Measurements from ENCODE around the gene C19orf67.
A peak's percentile ranks its signal among the peaks of the same experiment; 100 is the strongest.

The C19orf67 gene

GRCh38 chr19:14080887-14081796, 4.4 kb downstream of the C19orf67 start:
- ATAC-seq (peak; percentile 94), DNase-seq (ENCODE audit: low spot score in 2 of 2) (peak; percentile 98 to 100)
- Mint-ChIP-seq H3K9me3 (no peaks in the 10 kb centered on the region), H3K4me1 (peaks cover 13% of the 10 kb centered on the region), H3K27ac (peak overlapping the region; percentile 96), H3K4me3 (peak overlapping the region; percentile 91), H3K36me3 (peaks cover 9% of the 10 kb centered on the region)

DNA sequence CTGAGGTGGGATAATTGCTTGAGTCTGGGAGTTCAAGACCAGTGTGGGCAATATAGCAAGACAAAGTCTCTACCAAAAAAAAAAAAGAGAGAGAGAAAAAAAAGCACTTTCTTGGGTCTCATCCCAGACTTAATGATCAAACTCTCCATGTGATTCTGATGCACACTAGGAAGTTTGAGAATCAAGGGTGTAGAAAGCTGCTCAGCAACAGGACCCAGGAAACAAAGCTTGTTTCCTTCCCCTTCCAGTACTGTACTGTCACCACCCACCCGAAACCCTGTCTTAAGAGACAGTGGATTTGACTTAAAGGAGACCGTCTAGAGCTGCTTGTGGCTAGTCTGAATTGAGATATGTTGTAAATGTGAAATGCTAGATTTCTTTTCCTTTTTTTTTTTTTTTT, 7.2 kb downstream of the C19orf67 start:
- no peak overlapping the region for H3K27ac Mint-ChIP-seq
- ATAC-seq = no peak
- peaks cover 27% of the 10 kb centered on the region for H3K4me1 Mint-ChIP-seq
- peaks cover 14% of the 10 kb centered on the region for H3K36me3 Mint-ChIP-seq
- no peak overlapping the region for H3K4me3 Mint-ChIP-seq
- no peaks in the 10 kb centered on the region for H3K9me3 Mint-ChIP-seq
- no peak for DNase-seq (ENCODE audit: low spot score in 2 of 2)

- peak overlapping the region; percentile 98 for H3K4me3 Mint-ChIP-seq
- H3K4me1 Mint-ChIP-seq = peaks cover 13% of the 10 kb centered on the region
- DNase-seq (ENCODE audit: low spot score in 2 of 2) (peak; percentile 15 to 63), ATAC-seq (peak; percentile 5)
- H3K36me3 Mint-ChIP-seq = peaks cover 5% of the 10 kb centered on the region
- no peaks in the 10 kb centered on the region for H3K9me3 Mint-ChIP-seq
- H3K27ac Mint-ChIP-seq = peak overlapping the region; percentile 89
These were observed 11.4 kb downstream of the C19orf67 start for GRCh38 chr19:14073925-14074838.

DNA sequence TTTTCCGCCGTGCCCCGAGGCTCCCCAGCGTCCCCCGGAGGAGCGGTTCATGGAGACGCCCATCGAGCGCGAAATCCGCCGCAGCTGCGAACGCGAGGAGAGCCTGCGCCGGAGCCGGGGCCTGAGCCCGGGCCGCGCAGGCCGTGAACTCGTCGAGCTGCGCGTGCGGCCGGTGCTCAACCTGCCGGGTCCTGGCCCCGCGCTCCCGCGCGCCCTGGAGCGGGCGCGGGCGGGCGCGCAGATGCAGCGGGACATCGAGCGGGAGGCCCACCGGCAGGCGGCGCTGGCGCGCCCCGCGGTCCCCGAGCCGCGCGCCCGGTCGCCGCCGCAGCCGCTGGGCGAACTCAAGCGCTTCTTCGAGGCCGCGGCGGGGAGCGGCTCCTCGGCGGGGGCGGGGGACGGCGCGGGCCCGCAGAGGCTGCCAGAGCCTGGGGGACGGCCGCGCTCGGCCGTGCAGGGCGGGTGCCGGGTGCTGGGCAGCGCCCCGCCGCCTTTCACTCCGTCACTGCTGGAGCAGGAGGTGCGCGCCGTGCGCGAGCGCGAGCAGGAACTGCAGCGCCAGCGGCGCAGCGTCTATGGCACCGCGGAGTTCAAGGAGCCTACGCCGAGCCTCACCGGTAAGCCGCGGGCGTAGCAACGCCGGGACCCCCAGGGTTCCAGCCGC, 12.2 kb downstream of the C19orf67 start:
- Mint-ChIP-seq H3K4me3 (peak overlapping the region; percentile 98), H3K36me3 (peaks cover 5% of the 10 kb centered on the region), H3K27ac (peak overlapping the region; percentile 89), H3K9me3 (no peaks in the 10 kb centered on the region), H3K4me1 (peaks cover 13% of the 10 kb centered on the region)
- DNase-seq (ENCODE audit: low spot score in 2 of 2) (peak; percentile 83 to 89), ATAC-seq (peak; percentile 81)

DNA sequence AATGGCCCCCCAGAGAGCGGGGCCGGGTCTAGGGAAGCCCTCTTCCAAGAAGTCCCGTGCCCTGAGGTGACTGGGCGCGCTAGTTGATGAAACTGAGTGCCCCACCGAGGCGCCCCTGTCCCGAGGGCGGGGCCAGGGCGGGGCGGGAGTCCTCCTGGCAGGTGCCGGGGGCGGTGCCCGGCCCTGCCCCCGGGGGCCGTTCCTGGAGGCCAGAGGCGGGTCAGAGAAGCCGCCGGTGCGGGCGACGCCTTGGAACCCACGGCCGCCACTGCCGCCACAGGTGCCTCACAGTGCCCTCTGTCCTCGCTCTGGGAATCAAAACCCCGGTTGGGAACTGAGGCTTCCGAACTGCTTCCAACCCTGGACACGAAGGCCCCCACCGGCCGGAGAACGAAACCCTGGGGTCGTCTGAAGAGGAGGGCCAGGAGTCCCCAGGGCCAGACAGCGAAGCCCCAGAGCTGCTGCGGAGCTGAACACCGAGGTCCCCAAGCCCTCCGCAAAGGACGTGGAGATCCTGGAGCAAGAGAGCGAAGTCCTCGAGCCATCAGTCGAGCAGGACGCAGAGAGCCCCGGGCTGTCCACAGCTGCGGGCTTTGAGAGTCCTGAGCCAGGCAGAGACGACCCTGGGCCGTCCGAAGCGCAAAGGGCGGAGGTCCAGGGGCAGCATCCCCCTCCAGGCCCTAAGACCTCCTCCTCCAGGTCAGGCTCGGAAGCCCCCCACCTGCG, 12.9 kb downstream of the C19orf67 start, which contains the start of gene MISP3:
Gene MISP3, plus strand, starts transcription at position 252 of the 726 bp plus-strand sequence. CDS start 524 bp downstream, outside the sequence.
- peak within 1 kb of the TSS; percentile 89 for H3K27ac Mint-ChIP-seq
- no peaks in the 10 kb centered on the region for H3K9me3 Mint-ChIP-seq
- DNase-seq (ENCODE audit: low spot score in 2 of 2) (peak; percentile 40 to 83), ATAC-seq (peak; percentile 44)
- H3K4me1 Mint-ChIP-seq = peaks cover 13% of the 10 kb centered on the region
- H3K36me3 Mint-ChIP-seq = peaks cover 5% of the 10 kb centered on the region
- H3K4me3 Mint-ChIP-seq = peak within 1 kb of the TSS; percentile 98

- Mint-ChIP-seq H3K36me3 (peaks cover 5% of the 10 kb centered on the region), H3K27ac (no peak overlapping the region), H3K4me3 (no peak overlapping the region), H3K9me3 (no peaks in the 10 kb centered on the region), H3K4me1 (peaks cover 13% of the 10 kb centered on the region)
- no peak for ATAC-seq
- DNase-seq (ENCODE audit: low spot score in 2 of 2) = no peak
These were observed 15.1 kb downstream of the C19orf67 start for GRCh38 chr19:14070268-14071050.

DNA sequence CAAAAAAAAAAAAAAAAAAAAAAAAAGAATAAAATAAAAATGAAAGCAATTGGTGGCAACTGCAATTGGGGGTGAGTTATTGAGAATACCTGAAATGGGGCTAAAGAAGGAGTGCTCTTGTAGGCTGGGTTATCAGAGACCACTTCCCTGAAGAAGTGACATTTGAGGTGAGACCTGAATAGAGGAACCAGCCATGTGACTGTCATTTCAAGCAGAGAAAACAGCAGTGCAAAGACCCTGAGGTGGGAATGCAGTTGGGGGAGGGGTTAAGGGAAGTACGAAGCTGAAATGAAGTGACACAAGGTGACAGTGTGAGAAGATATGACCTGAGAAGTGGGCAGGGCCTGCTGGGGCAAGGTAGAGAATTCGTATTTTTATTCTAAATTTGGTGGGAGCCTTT, 19.4 kb downstream of the C19orf67 start:
- DNase-seq (ENCODE audit: low spot score in 2 of 2) = no peak
- no peak overlapping the region for H3K27ac Mint-ChIP-seq

DNA sequence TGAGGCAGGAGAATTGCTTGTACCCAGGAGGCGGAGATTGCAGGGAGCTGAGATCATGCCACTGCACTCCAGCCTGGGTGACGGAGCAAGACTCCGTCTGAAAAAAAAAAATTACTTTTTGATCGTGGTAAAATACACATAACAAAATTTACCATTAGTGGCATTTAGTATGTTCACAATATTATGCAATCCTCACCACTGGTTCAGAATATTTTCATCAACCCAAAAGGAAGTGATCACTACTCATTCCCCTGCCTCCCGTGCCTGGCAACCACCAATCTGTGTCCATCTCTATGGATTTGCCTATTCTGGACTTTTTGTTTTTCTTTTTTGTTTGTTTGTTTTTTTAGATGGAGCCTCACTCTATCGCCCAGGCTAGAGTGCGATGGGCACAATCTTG, 22.5 kb downstream of the C19orf67 start:
- H3K27ac Mint-ChIP-seq = no peak overlapping the region
- ATAC-seq (no peak), DNase-seq (ENCODE audit: low spot score in 2 of 2) (no peak)
- no peaks in the 10 kb centered on the region for H3K36me3 Mint-ChIP-seq
- H3K4me3 Mint-ChIP-seq = no peak overlapping the region
- H3K9me3 Mint-ChIP-seq = no peaks in the 10 kb centered on the region
- H3K4me1 Mint-ChIP-seq = peaks cover 17% of the 10 kb centered on the region

More for the DNA sequence above, 19.4 kb downstream of the C19orf67 start:
- H3K9me3 Mint-ChIP-seq = no peaks in the 10 kb centered on the region
- no peak overlapping the region for H3K4me3 Mint-ChIP-seq
- no peak for ATAC-seq
- no peaks in the 10 kb centered on the region for H3K36me3 Mint-ChIP-seq
- no peaks in the 10 kb centered on the region for H3K4me1 Mint-ChIP-seq

- Mint-ChIP-seq H3K4me3 (no peak overlapping the region), H3K27ac (no peak overlapping the region), H3K36me3 (no peaks in the 10 kb centered on the region), H3K4me1 (peaks cover 23% of the 10 kb centered on the region), H3K9me3 (no peaks in the 10 kb centered on the region)
- DNase-seq (ENCODE audit: low spot score in 2 of 2) = no peak
- ATAC-seq = no peak
These were observed 23.1 kb downstream of the C19orf67 start for GRCh38 chr19:14062558-14062855.

- DNase-seq (ENCODE audit: low spot score in 2 of 2) (no peak), ATAC-seq (no peak)
- Mint-ChIP-seq H3K27ac (no peak within 1 kb of the TSS), H3K4me3 (no peak within 1 kb of the TSS), H3K4me1 (peaks cover 23% of the 10 kb centered on the region), H3K36me3 (no peaks in the 10 kb centered on the region), H3K9me3 (no peaks in the 10 kb centered on the region)
These were observed 23.6 kb downstream of the C19orf67 start, which contains the start of gene PALM3 for GRCh38 chr19:14061751-14062557. TSS of gene PALM3 (minus strand) at chr19:14062076. CDS start at chr19:14061980, 96 bp downstream.

DNA sequence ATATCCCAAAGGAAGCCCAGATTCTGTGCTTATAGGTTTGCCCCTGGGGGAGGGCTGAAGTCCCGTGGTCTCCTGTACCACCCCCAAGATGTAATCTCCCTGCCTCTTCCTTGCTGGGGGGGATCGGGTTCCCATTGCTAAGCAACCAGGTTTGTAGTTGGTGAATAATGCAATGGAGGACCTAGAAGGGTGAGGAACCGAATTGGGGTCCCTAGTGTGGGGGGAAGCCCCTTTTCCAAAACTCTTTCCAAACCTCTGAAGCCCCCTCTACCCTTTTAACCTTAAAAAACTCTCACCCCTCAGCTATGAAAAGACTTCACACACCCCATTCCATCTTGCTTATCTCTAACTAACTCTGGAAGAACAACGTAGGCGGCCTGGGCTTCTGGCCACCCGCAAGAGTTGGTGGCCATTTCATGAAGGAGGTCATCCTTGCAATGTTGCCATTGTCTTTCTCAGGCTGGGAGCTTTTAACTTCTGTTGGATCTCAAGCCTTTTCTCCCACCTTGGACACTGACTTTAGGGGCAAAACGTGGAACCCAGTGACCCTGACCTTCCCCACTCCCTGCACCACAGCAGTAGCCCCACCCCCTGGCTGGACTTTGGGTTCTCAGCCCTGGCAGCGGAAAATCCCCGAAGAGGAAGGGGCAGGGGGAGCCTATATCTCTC, 24.4 kb downstream of the C19orf67 start:
- no peaks in the 10 kb centered on the region for H3K36me3 Mint-ChIP-seq

DNA sequence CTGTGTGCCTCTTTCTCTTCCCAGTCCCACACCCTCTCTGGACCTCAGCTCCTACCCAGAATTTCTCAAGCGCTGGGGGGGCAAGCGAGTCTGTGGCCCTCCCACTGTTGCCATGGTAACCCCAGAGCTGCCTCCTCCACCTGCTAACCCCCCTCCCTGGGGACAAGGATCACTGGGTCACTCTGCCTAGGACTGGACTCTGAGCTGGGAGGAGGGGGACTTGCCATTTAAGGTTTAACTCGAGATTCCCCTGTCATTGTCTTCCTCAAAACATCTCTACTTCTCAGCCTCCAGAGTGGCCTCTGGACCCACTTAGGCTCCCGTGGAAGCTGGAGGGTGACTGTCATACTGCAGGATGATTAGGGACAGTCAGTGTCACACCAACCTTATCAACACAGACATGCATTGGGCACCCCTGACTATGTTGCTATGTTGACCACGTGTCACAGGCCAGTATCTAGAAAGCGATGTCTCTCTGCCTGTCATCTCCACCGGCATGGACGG, 25.9 kb downstream of the C19orf67 start:
- ATAC-seq (no peak), DNase-seq (ENCODE audit: low spot score in 2 of 2) (no peak)
- no peaks in the 10 kb centered on the region for H3K36me3 Mint-ChIP-seq
- H3K9me3 Mint-ChIP-seq = no peaks in the 10 kb centered on the region
- no peak overlapping the region for H3K4me3 Mint-ChIP-seq
- H3K4me1 Mint-ChIP-seq = peaks cover 31% of the 10 kb centered on the region
- H3K27ac Mint-ChIP-seq = no peak overlapping the region

More for the DNA sequence above, 24.4 kb downstream of the C19orf67 start:
- ATAC-seq = no peak
- H3K27ac Mint-ChIP-seq = no peak overlapping the region
- no peaks in the 10 kb centered on the region for H3K9me3 Mint-ChIP-seq
- DNase-seq (ENCODE audit: low spot score in 2 of 2) = no peak
- no peak overlapping the region for H3K4me3 Mint-ChIP-seq
- H3K4me1 Mint-ChIP-seq = peaks cover 23% of the 10 kb centered on the region

- Mint-ChIP-seq H3K4me1 (peaks cover 37% of the 10 kb centered on the region), H3K27ac (no peak overlapping the region), H3K9me3 (no peaks in the 10 kb centered on the region), H3K36me3 (no peaks in the 10 kb centered on the region), H3K4me3 (peak overlapping the region; percentile 67)
- ATAC-seq (peak; percentile 49), DNase-seq (ENCODE audit: low spot score in 2 of 2) (peak; percentile 54 to 77)
These were observed 26.5 kb downstream of the C19orf67 start for GRCh38 chr19:14059093-14059480.
